Measurements from ENCODE around the gene FARP1.

FARP1 gene

DNA sequence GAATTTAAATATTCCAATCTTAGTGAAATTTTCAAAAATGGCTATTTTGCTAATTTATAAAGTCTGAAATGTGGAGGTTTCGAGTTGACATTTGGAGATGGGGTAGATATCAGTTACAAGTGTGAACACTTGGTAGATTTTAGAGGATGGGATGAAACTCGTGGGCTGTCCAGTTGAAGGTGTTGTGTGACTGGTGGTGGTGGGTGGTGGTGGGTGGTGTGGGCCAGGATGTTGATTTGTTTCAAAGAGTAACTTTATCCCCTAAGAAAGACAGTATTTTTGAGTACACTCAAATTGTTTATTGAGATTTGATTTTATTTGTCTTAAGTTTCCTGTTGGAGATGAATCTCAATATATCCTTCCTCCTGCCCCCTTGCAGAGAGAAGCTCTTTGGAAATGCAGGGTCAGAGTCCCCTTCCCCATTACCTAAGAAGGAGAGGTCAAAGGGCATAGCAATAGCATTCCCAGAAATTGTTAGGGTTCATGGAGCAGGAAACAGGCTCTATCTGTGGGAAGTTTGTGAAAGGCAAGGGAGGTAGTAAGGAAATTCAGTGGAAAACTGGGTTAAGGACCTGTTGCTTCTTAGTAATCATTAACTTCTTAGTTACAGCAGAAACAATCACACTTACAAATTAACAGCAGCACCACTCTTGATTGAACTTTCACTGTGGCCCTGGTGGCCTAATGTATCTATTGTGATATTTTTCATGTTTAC lies 167.7 kb downstream of the FARP1 start:
- no peak for DNase-seq (ENCODE audit: low spot score)

DNA sequence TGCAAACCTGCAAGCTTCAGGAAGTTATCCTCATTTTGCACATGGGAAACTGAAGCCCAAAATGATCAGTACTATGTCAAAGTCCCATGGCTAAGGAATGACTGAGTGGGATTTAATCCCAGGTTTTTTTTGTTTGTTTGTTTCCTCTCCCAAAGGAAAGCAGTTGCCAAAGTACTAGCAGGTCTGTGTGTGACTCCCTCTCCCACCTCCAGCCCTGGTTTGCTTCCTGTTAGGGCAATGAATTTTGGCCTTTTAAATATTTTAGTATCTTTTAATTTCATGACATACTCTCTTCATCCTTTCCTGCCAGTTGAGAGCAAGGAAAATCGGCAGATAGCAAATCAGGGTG lies 168.3 kb downstream of the FARP1 start:
- no peak for DNase-seq (ENCODE audit: low spot score)

DNA sequence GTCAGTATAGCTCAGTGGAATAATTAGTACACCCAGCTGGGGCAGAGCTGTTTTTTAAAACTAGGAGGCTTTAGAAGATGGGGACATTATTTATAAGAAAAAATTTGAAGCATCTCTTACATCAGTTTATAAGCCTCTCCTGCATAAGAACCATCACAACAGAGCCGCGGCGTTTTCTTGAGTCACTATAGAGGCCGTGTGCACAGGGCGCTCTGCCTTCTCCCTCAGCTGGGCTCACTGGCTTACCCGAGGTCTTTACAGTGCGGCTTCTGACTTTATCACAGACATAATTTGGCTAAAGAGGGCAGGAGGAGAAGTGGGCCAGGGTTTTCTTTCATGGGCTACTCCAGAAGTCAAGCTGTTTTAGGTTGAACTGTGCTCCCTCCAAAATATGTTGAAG lies 169.7 kb downstream of the FARP1 start:
- no peak for DNase-seq (ENCODE audit: low spot score)

DNA sequence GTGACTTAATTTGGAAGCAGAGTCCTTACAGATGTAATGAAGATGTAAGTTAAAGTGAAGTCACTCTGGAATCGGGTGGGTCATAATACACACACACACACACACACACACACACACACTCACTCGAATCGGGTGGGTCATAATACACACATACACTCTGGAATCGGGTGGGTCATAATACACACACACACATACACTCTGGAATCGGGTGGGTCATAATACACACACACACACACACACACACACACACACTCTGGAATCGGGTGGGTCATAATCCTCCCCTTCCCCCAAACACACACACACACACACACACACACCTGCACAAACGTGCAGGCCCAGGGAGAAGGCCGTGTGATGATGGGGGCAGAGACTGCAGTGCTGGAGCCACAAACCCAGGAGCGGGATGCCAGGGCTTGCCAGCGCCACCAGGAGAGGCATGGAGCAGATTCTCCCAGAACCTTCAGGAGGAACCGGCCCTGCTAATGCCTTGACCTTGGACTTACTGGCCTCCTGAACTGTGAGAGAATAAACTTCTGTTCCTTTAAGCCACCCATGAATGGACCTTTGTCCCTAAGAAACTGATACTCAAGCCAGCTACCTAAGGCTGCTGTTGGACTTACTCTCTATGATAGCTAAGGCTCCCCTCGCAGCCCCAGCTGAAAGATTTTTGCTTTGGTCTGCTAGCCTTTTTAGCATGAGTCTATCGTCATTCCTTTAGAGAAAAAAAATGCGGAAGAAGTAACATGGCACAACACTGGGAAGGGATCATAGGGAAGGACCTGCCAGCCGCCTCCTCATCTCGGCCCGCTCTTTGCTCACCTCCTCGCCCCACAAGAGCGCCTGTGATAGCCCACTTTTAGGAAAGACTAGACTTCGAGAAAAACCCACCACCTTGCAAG lies 170.4 kb downstream of the FARP1 start:
- DNase-seq (ENCODE audit: low spot score) = no peak

DNA sequence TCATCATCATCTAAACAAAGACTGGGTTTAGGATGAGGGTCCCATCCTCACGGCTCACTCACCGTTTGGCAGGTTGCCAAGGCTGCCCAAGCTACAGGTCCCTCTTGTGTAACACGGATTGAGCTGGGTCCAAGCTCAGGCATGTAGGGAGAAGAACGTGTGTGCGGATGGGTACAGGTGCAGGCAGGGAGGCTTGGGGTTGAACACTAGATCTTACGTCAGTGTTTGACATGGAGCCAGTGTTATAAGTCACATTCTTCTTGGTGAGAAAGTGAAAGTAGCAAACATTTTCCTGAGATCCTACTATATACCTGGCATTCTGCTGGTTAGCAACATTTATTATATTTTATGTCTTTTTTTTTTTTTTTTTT lies 171.0 kb downstream of the FARP1 start:
- DNase-seq (ENCODE audit: low spot score) = no peak

DNA sequence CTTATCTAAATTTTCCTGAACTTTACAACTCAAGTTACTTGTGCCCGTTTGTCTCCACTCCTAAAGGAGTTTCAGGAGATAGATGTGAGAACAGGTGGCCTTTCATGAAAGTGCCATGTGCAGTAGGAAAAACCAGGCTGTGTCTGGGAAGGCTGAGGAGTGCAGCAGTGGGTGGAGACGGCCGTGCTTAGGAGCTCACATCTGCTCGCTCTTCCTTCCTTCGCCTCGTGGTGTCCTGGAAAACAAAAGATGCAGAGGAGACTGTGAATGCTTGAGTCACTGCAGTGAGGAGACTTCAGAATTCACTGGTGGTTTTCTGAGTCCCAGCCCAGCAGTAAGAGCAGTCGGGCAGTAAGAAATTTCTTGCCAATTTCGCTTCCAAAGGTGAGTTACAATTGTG lies 172.6 kb downstream of the FARP1 start:
- no peak for DNase-seq (ENCODE audit: low spot score)

DNA sequence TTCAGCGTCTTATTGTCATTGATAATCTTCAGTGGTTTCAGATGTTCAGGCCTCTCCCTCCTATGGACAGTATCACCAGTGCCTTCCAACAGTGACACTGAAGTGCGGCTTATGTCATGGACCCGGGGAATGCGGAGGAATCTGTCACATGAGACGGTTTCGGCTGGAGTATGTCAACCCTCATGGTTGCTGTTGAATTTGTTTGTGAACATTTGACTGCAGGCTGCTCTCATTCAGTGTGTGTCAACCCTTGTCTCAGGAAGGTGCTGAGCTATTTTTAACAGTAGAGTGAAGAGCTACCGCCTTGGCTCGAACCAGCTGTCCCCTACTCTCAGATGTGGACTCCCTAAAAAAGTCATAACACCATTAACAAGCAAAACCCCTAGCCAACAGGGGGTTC lies 173.0 kb downstream of the FARP1 start:
- no peak for DNase-seq (ENCODE audit: low spot score)

DNA sequence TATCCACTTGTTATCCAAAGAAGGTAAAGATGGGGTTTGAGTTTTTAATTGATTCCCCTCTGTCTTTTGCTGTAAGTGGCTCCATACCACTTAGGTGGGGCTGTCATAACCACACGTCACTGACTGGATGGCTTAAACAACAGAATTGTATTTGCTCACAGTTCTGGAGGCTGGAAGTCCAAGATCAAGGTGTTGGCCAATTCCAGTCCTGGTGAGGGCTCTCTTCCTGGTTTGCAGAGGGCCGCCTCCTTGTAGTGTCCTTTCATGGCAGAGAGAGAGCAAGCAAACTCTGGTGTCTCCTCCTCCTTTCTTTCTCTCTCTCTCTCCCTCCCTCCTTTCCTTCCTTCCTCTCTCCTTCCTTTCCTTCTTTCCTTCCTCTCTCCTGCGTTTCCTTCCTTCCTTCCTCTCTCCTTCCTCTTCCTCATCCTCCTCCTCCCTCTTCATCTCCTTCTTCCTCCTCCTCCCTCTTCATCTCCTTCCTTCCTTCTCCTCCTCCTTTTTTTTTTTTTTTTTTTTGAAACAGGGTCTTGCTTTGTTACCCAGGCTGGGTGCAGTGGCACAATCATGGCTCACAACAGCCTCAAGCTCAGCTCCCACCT lies 174.8 kb downstream of the FARP1 start:
- DNase-seq (ENCODE audit: low spot score) = no peak

DNA sequence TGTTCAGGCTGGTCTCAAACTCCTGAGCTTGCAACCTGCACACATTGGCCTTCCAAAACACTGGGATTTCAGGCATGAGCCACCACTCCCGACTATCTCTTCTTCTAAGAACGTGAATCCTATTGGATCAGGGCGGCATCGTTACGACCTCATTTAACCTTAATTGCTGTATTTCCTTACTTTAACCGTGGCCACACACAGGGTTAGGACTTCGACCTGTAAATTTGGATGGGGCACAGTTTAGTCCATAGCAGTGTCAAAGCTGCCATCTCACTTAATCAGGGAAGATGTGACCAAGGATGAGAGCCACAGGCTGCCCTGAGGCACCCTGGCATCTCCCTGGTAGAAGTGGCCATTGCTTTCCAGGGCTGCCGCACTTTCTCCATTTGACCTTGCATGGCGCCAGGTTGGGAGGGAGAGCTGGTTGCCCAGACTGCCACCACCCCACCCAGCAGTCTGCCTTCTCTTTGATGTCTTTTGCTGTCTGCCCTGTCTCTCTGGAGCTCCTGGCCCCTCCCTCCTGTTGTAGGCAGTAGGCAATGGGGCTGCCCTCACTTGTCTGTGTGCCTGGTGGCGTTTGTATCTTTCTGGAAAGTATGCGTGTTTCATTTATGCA lies 175.5 kb downstream of the FARP1 start:
- no peak for DNase-seq (ENCODE audit: low spot score)

DNA sequence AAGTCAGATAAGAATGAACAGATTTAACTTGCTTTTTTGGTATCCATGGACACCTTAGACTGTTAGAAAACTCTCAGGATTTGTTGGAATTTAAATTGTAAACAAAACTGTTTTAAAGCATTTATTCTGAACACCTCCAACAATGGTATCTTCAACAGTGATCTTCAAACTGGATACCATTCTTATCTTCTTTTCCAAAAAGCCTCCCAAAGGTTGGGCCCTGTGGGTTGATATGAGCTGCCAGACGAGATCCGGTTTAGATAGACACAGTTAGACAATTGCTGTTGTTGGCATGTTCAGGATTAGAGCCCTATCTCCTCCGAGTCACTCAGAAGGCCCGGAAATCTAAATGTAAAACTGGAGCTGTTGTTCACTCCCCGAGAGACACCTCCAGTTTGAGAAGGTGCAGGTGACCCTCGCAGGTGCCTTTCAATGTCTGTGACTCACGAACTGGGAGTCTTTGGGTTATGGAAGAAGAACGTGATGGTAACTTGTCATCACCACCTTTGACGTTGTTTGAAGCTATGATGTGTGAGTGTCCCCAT lies 177.7 kb downstream of the FARP1 start:
- DNase-seq (ENCODE audit: low spot score) = no peak

DNA sequence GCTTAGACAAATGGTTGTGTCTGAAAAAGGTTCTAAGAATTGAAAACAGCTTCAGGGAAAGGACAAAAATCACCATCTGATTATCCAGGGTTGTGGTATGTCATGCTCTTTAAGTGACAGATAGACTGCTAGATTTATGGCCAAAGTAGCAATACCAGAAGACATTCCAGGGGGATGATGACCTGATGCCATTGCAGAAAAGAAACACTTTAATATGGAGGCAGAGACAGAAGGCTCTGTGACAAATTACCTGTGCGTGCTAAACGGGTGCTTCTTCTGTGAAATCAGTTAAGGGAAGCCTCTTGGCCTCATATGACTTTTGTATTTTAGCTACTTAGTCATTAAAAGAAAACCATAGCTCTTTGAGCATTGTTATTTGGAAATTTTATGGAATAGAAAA lies 178.5 kb downstream of the FARP1 start:
- no peak for DNase-seq (ENCODE audit: low spot score)

DNA sequence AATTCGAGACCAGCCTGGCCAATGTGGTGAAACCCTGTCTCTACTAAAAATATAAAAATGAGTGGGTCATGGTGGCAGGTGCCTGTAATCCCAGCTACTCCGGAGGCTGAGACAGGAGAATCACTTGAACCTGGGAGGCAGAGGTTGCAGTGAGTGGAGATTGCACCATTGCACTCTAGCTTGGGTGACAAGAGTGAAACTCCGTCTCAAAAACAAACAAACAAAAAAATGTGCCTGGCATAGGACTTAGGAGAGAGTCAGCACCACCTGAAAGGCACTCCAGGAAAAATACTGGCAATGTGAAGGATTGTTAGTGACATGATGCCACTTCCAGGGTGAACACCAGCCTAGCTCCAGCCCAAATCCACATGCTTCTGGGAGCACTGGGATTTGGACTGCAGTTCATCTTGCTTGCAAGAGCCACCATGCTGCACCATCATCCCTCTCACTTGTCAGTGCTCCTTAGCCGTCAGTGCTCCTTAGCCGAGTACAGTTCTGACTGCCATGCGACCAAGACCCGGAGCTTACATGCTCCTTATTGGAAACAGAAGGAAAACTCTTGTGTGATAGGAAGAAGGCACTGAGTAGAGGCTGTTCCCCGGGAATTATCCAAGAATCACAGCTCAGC lies 179.3 kb downstream of the FARP1 start:
- DNase-seq (ENCODE audit: low spot score) = no peak

DNA sequence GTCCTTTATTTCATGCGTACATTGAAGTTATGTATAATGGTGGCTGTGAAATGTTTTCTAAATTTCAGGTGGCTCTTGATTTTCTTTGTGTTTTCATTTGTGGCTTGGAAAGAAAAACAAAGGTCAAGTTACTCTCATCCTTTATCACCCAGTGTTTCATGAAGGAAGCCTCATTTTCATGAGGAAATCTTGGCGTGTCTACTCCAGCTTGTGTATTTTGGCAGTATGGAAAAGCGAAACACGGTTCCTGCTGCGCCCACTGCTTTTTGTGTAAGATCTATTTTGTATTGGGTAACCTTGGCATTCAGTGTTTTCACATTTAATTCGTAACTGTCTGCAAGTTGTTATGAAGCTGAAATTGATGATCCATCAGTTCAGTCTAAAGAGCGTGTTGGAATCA lies 181.2 kb downstream of the FARP1 start:
- DNase-seq (ENCODE audit: low spot score) = no peak

DNA sequence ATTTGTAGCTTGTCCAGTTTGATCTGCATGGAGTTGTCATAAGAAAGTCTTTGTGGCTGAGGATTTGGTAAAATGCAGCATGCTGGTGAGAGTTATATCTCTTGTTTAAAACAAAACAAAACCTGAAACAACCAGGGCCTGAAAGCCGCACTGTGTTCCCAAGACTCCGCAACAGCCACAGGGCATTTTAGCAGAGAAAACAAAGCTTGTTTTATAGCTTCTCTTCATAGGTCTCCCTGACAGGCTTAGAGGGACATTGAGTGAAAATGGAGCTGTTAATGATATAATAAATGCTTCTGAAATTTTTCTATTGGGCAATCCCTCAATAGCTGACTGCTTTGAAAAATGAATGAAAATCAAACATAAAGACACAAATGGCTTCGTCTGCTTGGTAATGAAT lies 182.8 kb downstream of the FARP1 start:
- no peak for DNase-seq (ENCODE audit: low spot score)

DNA sequence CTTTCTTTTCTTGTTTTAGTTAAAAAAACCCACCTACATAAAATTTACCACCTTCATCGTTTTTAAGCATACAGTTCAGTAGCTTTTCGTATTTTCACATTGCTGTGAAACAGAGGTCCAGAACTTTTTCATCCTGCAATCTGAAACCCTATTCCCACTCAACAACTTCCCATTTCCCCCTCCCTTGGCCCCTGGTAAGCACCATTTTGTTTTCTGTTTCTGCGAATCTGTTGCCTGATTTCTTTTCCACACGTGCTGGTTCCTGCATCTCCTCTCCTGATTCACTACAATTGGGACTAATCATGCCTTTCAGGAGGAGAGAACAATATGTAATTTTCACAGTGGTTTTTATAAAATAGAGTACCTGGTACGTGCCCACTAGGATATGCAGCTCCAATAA lies 183.4 kb downstream of the FARP1 start:
- DNase-seq (ENCODE audit: low spot score) = no peak

DNA sequence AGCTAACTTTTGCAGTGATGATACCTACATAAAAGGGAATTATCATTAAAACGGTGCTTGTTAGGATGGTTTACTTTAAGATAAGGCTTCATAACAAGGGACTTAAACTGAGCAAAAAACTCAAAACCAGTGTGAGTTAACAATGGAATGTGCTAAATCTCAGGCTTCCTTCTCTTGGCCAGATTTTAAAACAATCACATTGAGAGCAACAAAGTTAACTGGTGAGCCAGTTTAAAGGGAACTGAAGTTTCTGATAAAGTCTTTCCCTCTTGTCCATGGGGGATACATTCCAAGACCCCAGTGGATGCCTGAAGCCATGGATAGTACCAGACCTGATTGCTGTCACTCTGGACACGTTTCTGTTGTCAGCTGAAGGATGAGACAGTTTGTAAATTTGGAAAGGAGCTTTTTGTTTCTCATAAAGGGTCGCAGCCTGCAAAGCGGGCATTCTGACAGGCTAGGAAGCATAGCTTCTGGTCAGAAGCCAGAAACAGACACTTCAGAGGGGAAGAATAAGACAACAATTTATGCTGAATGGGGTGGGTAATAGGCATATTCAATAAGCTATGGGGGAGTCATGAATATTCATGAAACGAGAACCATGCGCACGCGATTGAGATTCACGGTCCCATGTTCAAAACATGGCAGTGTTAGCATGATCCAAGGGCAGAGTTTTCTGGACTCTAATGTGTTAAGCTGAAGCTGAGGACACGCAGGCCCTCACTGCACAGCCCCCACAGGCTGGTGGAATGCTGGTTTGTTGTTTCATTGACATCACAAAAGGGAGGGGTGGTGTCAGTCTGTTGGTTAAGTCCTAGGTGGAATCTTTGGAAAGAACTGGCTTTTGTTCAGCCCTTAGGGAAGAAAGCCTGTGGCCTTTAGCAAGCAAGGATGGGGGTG lies 184.7 kb downstream of the FARP1 start:
- no peak for DNase-seq (ENCODE audit: low spot score)

DNA sequence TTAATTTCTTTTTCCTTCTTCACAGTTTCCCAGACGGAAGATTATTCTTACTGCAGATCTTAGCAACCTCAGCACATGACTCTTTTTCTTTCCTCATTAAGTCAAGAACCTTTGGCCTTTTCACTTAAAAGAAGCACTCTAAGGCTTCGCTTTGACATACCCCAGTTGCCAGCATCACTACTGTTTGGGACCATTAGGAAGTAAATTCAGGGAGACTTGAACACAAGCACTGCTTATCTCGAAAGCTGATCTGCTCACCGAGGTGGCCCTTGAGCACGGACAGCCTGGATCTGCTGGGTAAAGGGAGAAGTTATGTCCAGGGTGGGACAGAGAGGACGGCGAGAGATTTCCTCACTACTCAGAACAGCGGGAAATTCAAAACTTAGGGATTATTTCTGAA lies 185.6 kb downstream of the FARP1 start:
- DNase-seq (ENCODE audit: low spot score) = no peak

DNA sequence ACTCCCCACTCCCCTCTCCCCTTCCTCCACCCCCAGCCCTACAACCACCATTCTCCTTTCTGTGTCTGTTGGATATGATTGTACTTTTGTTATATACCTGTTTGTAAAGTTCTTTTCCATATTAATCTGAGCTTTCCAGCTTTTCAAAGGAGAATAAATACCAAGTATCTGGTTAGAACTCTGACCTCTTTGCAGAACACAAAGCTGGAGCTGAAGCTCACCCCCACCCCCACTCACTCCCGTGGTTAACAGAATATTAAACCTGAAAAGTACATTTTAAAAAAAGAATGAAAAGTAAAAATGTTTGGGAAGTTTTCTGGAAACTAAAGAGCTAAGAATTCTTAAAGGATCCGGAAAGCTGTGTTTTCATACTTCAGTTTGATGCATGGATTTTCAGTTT lies 189.3 kb downstream of the FARP1 start:
- no peak for DNase-seq (ENCODE audit: low spot score)

DNA sequence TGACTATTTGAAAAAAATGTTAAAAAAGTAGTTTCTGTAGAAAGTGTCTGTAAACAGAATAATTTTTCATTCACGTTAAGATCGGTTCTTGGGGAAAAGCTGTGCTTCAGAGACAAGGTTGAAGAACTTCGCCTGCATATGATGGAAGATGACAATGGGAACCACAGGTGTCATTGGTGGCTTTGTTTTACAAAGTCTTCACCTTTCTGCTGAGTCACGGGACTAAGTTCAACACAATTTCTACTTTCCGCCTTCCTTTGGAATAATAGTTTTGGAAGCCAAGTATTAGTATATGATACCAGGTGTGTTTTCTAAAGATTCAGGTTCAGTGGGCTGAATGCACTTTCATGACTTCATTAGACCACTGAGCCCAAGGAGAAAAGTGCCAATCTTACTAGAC lies 189.8 kb downstream of the FARP1 start:
- no peak for DNase-seq (ENCODE audit: low spot score)

DNA sequence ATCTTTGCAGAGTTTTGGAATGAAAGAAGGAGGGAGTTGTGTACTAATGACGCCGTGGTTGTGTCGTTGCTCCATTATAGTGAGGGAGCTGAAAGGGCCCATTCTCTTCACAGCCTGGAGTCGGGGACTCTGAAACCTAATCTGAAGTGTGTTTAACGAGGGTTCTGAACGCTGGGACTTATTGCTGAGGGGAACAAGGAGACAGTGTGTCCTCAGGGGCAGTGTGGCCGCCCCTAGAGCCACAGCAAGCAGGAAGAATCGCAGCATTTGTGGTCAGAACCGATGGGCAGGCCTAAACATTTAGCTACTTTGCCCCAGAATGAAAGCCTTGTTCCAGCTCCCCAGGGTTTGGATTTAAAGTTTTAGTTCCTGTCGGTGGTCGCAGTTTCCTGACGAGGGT lies 190.6 kb downstream of the FARP1 start:
- no peak for DNase-seq (ENCODE audit: low spot score)

DNA sequence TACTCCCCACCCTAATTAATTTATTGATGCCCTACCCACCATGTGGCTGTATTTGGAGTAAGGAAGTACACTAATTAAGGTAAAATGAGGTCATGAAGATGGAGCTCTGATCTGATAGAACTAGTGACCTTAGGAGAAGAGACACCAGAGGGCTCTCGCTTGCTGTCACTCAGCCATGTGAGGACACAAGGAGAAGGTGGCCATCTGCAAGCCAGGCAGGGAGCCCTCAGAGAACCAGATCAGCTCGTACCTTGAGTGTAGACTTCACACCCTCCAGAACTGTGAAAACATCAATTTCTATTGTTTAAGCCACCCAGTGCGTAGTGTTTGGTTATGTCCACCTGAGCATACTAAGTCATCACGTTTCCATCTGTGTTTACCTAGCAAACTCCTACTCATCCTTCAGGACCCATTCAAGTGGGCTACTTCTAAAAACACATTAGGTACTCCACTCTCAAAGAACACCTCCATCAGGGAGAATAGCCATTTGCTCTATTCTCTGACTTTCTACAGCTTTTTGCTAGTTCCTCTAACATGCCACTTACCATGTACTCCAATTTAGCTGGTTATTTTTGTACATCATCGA lies 191.8 kb downstream of the FARP1 start:
- DNase-seq (ENCODE audit: low spot score) = no peak

All from CD4-positive, alpha-beta T cell treated with Interleukin-6 at 100 ng/mL for 8 hours (primary cell).